Upper lobe of left lung (tissue), 4 donors: ENCODE data around the gene NME1.

Experiments
- POLR2A ChIP-seq, 4 donors: fragments of 450-650 bp; IDR thresholded peaks; one replicate each; pipeline ENCODE4 v1.5.1; 2016 to 2017; ENCODE audit warnings: antibody characterized with exemption in 4 of 4, mild to moderate bottlenecking in 2 of 4
- TF ChIP-seq, protein P1 (sequence below), 6 experiments: fragments of 450-650 bp in 4 of 6; fragments of 200-600 bp in 2 of 6; sonication (generic) in 2 of 6; IDR thresholded peaks; one replicate each; pipeline ENCODE4 v1.5.1; 2016 to 2019; ENCODE audit warnings: antibody characterized with exemption in 6 of 6

DNA sequence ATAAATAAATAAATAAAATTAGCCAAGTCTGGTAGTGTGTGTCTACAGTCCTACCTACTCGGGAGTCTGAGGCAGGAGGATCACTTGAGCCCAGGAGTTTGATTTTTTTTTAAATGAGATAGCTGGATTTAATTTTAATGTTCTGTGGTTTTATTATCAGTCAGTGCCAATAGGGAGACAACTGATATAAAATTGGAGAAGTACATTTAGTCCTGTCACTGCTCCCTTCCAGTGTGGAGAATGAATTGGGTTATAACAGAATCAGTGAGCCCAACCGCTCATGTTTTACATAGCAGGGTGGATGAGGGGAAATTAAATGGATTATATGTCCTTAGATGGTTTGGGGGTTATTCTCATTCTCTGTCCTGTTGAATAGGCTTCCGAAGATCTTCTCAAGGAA, 6.2 kb downstream of the NME1 start:
- no peak for TF ChIP-seq POLR2A (IDR thresholded peaks at IDR 0.05)
- TF ChIP-seq, protein P1, sequence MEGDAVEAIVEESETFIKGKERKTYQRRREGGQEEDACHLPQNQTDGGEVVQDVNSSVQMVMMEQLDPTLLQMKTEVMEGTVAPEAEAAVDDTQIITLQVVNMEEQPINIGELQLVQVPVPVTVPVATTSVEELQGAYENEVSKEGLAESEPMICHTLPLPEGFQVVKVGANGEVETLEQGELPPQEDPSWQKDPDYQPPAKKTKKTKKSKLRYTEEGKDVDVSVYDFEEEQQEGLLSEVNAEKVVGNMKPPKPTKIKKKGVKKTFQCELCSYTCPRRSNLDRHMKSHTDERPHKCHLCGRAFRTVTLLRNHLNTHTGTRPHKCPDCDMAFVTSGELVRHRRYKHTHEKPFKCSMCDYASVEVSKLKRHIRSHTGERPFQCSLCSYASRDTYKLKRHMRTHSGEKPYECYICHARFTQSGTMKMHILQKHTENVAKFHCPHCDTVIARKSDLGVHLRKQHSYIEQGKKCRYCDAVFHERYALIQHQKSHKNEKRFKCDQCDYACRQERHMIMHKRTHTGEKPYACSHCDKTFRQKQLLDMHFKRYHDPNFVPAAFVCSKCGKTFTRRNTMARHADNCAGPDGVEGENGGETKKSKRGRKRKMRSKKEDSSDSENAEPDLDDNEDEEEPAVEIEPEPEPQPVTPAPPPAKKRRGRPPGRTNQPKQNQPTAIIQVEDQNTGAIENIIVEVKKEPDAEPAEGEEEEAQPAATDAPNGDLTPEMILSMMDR (IDR thresholded peaks at IDR 0.05) = no peak
